DMS153 treated with DMSO at 0.1 percent for 48 hours (cell line): ENCODE data around the gene ZNF691.
"Not testable (repeated sequence)": the region's sequence is repeated elsewhere in the genome, so short reads cannot be mapped to it uniquely, and the experiment has no call there.

ENCODE experiments used
- DNase-seq: peaks from one replicate; lab custom pipeline; 2025; ENCODE audit not compliant: unreplicated experiment; lab: John Stamatoyannopoulos, UW

Gene ZNF691

GRCh38 chr1:42853116-42853884, 6.9 kb downstream of the ZNF691 start:
- no peak for DNase-seq

- not testable (repeated sequence) for DNase-seq
Observed at GRCh38 chr1:42856554-42856953, 10.1 kb downstream of the ZNF691 start.

GRCh38 chr1:42859366-42859765, 13.0 kb downstream of the ZNF691 start:
- DNase-seq = not testable (repeated sequence)

GRCh38 chr1:42860339-42861013, 14.1 kb downstream of the ZNF691 start:
- no peak for DNase-seq

GRCh38 chr1:42861014-42861399, 14.6 kb downstream of the ZNF691 start:
- DNase-seq = no peak

- DNase-seq = no peak
Observed at GRCh38 chr1:42866549-42866948, 20.1 kb downstream of the ZNF691 start.

- DNase-seq = not testable (repeated sequence)
Observed at GRCh38 chr1:42868466-42868865, 22.1 kb downstream of the ZNF691 start.

- not testable (repeated sequence) for DNase-seq
Observed at GRCh38 chr1:42869254-42869653, 22.8 kb downstream of the ZNF691 start.

- not testable (repeated sequence) for DNase-seq
Observed at GRCh38 chr1:42869751-42870150, 23.3 kb downstream of the ZNF691 start.

- not testable (repeated sequence) for DNase-seq
Observed at GRCh38 chr1:42873108-42873507, 26.7 kb downstream of the ZNF691 start.

GRCh38 chr1:42873670-42874069, 27.3 kb downstream of the ZNF691 start:
- no peak for DNase-seq

- no peak for DNase-seq
Observed at GRCh38 chr1:42876009-42876408, 29.6 kb downstream of the ZNF691 start.

GRCh38 chr1:42877380-42877779, 31.0 kb downstream of the ZNF691 start:
- DNase-seq = no peak

- no peak for DNase-seq
Observed at GRCh38 chr1:42880384-42880783, 34.0 kb downstream of the ZNF691 start.

- no peak for DNase-seq
Observed at GRCh38 chr1:42886046-42886739, 39.8 kb downstream of the ZNF691 start.

- no peak for DNase-seq
Observed at GRCh38 chr1:42886800-42887199, 40.4 kb downstream of the ZNF691 start.

GRCh38 chr1:42887366-42887765, 41.0 kb downstream of the ZNF691 start:
- no peak for DNase-seq

- DNase-seq = no peak
Observed at GRCh38 chr1:42888013-42888633, 41.7 kb downstream of the ZNF691 start.

GRCh38 chr1:42889264-42889663, 42.9 kb downstream of the ZNF691 start:
- no peak for DNase-seq

- no peak for DNase-seq
Observed at GRCh38 chr1:42891465-42892138, 45.2 kb downstream of the ZNF691 start.

GRCh38 chr1:42899960-42900359, 53.5 kb downstream of the ZNF691 start:
- DNase-seq = not testable (repeated sequence)
